CD4-positive, alpha-beta T cell treated with Interleukin-12 subunit alpha and Interleukin-12 subunit beta, for 1 hour (primary cell): ENCODE results near the gene DPEP2NB.
"Not testable (repeated sequence)": the region's sequence is repeated elsewhere in the genome, so short reads cannot be mapped to it uniquely, and the experiment has no call there.

Experiments used
- DNase-seq: peaks from one replicate; pipeline ENCODE4 v3.0.0-alpha.2; 2020

The DPEP2NB gene

DNA sequence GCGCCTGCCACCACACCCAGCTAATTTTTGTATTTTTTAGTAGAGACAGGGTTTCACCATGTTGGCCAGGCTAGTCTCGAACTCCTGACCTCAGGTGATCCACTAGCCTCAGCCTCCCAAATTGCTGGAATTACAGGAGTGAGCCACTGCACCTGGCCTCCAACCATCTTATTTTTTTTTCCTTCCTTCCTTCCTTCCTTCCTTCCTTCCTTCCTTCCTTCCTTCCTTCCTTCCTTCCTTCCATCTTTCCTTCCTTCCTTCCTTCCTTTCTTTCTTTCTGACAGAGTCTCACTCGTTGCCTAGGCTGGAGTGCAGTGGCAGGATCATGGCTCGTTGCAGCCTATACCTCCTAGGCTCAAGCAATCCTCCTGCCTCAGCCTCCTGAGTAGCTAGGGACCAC lies 5.8 kb downstream of the DPEP2NB start:
- not testable (repeated sequence) for DNase-seq

DNA sequence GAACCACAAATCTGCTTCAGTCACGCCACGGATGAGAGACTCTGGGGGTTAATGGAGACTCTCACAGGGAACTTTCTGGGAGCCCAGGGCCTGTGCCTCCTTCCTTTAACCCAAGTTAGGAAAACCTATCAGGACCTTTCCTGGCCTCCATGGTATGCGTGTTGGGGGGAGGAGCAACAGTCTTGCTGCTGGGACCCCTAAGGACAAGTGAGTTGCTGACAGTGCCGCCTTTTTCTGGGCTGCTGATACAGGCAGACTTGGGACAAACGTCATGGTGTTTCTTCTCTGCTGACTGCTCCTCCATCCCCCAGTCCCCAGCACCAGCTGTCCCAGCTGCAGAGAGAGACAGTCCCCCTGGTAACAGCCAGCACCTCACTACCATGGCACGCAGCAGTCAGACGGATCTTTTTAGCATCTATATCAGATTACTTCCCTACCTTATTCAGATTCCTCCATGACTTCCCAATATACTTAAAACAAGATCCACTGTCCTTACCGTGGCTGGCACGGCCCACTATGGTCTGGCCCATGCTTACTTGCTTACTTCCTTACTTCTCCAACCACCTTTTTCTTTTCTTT lies 6.5 kb downstream of the DPEP2NB start:
- DNase-seq: no peak

DNA sequence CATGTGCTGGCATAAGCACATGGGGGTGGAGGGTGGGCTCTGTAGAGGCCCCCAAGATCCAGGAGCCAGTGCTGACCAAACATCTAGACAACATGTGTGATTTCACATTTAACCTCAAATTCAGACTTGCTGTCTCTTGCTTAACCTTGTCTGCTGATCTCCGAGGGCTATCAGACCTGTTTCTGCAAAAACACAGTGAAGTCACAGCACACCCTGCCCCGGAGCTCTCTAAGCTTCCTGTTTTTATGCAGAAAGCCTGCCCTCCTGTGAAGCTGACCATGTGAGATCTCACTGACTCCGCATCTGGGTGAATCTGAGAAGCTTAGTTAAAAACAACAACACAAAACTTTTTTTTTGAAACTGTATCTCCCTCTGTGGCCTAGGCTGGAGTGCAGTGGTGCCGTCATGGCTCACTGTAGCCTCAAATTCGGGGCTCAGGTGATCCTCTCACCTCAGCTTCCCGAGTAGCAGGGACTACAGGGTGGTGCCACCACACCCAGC lies 9.9 kb downstream of the DPEP2NB start:
- peak; percentile 73 for DNase-seq

DNA sequence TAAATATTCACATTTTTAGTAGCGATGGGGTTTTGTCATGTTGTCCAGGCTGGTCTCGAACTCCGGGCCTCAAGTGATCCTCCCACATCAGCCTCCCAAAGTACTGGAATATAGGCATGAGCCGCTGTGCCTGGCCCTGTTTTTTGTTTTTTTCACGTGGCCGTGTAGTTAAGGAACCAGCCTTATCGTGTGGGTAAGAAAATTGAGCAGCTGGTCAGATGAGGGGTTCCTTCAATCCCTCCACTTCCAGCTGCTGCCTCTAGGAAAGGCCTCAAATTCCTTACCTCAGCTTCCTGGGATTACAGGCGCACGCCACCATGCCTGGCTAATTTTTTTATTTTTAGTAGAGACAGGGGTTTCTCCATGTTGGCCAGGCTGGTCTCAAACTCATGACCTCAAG lies 10.5 kb downstream of the DPEP2NB start:
- no peak for DNase-seq

DNA sequence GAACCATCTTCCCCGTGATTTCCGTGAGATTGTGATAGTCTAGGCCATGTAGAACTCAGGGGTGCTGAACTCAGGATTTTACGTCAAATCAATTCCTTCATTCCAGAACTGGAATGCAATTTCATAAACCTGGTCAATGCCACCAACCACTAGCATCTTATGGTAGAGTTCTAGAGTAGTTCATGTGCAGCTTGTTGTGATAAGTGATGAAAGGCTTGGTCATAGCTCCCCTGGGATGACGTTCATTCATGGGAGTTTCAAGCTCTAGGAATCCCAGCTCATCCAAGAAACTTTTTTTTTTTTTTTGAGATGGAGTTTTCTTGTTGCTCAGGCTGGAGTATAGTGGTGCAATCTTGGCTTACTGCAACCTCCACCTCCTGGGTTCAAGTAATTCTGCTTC lies 12.7 kb downstream of the DPEP2NB start:
- DNase-seq: no peak

DNA sequence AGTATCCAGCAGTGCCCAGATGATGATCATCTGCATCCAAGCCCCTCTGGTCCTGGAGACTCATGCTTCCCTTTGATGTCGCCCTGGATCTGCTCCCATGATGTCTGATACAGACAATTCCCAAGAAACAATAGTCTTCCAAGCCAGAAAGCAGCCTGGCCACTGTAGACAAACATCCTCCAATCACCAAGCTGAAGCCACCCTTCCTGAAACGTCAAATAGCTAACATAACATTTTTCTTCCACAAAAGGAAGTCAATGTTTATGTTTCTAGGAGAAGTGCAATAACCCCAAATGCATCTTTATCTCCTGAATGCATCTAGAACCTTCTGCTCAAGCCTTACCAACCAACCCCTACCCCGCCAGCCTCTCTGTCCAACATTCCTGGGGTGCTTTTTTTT lies 15.3 kb downstream of the DPEP2NB start:
- no peak for DNase-seq

DNA sequence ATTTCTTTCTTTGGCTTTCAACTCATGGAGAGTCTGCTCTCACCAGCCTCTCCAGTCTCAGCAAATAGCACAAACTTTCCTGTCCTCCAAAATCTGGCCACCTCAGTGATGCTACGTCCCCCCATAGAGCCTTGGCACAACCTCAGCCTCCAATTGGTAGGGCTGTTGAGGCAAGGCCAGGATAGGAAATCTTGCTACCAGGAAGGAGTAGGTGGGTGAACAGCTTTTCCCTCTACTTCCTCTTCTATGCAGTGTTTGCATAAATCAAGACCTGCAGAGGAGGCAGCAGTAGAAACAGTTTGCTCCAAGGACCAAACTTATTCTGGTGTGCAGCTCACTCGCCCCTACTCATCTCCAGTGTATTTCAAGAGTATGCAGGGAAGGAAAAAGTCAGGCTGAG lies 15.7 kb downstream of the DPEP2NB start:
- DNase-seq: no peak

DNA sequence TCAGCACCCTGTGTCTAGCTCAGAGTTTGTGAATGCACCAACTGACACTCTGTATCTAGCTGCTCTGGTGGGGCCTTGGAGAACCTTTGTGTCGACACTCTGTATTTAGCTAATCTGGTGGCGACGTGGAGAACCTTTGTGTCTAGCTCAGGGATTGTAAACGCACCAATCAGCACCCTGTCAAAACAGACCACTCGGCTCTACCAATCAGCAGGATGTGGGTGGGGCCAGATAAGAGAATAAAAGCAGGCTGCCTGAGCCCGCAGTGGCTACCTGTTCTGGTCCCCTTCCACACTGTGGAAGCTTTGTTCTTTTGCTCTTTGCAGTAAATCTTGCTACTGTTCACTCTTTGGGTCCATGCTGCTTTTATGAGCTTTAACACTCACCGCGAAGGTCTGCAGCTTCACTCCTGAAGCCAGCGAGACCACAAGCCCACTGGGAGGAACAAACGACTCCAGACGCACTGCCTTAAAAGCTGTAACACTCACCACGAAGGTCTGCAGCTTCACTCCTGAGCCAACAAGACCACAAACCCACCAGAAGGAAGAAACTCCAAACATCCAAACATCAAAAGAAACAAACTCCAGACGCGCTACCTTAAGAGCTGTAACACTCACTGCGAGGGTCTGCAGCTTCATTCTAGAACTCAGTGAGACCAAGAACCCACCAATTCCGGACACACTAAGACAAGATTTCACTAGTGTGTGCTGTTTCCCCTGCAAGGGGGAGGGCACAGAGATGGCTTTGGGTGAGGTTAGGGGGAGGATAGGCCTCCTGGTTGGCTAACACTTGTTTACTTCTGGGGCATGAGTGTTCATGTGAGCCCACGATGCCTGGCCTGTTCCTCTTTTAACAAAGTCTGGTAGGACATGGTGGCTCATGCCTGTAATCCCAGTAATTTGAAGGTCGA lies 16.7 kb downstream of the DPEP2NB start, which contains the start of gene DPEP2:
Gene DPEP2, minus strand, starts transcription at position 706 of the 910 bp plus-strand sequence. CDS start 6,272 bp downstream, outside the sequence.
- peak; percentile 59 for DNase-seq

DNA sequence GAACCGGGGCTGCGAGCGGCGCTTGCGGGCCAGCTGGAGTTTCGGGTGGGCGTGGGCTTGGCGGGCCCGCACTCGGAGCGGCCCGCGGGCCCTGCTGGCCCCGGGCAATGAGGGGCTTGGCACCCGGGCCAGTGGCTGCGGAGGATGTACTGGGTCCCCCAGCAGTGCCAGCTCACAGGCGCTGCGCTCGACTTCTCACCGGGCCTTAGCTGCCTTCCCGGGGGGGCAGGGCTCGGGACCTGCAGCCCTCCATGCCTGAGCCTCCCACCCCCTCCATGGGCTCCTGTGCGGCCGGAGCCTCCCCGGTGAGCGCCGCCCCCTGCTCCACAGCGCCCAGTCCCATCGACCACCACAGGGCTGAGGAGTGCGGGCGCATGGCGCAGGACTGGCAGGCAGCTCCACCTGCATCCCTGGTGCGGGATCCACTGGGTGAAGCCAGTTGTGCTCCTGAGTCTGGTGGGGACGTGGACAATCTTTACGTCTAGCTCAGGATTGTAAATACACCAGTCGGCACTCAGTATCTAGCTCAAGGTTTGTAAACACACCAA lies 17.4 kb downstream of the DPEP2NB start:
- DNase-seq: not testable (repeated sequence)

DNA sequence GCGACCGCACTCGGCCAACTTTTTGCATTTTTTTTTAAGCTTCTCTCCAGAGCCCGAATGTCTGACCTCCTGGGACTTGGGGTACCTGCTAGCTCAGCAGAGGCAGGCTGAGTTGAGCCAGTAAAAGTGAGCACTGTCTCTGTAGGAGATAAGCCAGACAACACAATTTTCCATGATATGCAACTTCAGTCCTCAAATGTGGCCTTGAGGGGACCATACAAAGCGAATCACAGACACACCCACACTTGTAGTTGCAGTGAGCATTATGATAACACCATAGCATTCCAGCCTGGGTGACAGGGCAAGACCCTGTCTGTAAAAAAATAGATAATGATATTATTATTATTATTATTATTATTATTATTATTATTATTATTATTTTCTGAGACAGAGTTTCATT lies 19.0 kb downstream of the DPEP2NB start:
- DNase-seq: no peak

DNA sequence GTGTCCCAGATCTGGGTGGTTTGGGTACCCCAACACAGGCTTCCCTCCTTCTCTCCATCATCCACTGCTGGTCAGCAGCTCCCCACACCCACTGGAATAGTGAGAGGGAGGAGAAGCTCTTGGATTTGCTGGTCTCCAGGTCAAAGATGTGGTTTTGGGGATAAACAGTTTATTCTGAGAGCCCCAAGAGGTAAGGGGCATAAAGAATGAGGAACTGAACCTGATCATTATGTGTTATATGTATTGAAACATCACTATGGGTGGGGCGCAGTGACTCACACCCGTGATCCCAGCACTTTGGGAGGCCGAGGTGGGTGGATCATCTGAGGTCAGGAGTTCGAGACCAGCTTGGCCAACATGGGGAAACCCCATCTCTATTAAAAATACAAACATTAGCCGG lies 20.3 kb downstream of the DPEP2NB start:
- DNase-seq: peak; percentile 40

DNA sequence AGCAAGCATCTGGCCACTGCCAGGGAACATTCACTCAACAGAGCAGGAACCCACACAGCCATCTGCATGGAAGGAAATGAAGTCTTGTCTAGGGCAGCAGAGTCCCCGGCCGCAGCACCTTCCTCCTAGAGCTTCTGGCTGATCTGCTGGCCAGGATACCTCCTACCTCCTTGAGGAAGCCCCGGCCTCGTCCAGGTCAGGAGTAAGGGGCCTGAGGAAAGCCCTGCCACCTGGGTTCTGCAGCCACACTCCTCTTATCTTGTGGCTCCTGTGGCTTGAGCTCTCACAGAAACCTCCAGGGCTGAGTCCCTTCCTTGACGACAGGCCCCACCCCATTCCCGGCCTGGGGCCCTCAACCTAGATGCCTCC lies 21.7 kb downstream of the DPEP2NB start:
- not testable (repeated sequence) for DNase-seq

DNA sequence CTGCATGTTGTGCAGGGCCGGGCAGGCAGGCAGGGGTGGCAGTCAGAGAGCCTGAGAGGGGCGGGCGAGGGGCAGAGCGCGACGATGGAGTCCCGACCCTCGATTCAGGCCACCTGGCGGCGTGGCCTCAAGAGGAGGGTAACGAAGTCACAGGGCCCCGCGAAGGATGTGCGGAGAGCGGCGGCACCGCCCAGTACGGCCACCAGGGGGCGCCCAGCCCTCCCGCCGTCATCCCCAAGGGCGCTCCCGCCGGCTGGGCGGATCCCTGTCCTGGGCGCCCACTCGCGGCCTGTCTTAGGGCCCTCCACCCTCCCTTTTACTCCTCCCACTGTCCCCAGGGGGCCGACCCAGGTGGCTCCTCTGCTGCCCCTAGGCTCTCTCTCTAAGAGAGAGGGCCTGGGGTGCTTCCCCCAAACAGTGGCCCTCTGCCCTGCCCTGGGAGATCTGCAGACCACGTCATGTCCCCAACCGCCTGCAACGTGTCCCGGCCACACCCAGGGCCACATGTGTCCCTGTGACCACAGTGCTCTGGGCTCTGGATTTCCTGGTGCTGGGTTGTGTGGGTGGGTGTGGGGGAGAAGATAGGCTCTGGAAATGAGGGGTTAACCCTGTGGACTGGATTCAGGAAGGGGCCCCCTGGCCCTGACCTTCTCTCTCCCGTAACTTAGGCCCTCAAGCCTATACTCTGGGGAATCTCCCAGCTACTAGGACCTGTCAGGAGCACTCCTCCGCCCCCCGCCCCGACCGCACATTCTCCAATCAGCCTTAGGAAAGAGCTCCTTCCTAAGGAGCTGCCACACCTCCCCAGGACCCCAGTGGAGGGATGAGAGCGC lies 22.3 kb downstream of the DPEP2NB start:
- peak; percentile 86 for DNase-seq

DNA sequence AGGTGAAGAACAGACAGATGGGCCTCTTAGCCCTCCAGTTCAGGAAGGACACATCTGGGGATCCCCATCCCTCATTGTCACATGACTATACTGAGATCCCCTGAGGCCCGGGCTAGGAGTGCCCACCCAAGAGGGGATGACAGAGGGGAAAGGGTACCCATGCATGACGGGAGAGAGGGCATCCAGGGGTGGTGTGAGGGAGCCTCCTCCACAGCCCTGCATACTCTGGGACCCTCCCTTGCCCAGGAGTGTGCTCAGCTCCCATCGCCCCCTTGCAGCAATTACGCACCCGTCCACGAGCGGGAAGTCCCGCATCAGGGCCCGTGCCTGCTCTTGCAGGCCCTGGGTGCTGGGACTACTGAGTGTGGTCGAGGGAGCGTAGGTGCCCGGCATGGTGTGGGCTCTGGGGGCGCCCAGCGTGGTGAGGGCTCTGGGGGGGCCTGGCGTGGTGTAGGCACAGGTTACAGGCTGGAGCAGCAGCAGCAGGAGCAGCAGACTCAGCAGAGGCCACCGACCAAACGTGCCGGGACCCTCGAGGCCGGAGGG lies 23.0 kb downstream of the DPEP2NB start:
- no peak for DNase-seq

DNA sequence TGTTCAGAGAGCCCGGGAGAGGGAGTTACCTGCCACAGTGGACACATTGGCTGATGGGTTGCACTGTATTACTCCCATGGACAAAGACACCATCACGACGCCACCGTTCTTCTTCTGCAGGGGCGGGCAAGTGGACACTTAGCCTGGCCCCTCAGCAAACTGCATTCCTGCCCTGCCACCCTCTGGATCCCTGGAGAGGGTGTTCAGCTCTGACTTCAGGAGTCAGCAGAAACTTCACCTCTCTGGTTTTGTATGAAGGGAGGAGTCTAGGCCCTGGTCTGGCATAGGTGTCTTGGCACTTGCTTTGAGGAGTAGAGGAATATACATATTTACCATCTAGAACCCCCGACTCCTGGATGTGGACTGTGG lies 25.7 kb downstream of the DPEP2NB start:
- no peak for DNase-seq

DNA sequence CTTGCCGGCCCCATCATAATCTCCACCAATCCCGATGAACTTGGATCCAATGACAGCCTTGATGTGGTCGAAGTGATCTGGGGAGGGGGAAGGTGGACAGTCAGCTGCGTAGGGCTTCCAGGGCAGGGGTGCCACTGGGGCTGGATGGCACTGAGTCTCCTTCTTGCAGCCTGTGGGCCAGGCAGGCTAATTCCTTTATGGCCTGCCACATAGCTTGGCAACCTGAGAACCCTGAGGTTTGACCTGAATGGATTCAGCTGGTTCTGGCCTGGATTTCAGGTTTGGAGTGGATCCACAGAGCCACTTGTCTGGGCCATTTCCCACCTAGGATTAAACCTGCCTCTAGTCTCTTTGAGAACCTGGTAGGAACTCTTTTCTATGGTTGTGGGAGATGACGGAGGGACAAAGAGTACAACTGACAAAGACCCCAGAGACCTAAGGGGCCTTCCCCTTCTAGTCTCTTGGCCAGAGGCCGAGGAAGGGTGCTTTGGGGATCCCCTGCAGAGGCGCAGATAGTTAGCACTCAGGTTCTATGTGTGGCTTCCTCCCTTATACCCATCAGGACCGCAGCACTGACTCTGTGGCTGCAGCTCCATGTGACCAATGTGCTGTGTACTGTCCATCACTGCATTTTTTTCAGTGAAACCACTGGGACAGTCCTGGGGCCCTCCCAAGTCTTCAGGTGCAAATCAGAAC lies 26.2 kb downstream of the DPEP2NB start:
- DNase-seq: no peak

DNA sequence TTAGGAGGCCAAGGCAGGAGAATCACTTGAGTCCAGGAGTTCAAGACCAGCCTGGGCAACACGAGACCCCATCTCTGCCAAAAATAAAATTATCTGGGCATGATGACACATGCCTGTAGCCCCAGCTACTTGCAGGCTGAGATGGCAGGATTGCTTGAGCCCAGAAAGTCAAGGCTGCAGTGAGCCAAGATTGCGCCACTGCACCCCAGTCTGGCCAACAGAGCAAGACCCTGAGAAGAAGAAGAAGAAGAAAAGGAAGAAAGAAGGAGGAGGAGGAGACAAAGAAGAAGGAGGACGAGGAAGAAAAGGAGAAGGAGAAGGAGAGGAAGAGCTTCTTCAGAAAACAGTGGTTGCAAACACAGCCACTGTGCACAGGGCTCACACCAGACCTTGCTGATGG lies 27.0 kb downstream of the DPEP2NB start:
- no peak for DNase-seq

DNA sequence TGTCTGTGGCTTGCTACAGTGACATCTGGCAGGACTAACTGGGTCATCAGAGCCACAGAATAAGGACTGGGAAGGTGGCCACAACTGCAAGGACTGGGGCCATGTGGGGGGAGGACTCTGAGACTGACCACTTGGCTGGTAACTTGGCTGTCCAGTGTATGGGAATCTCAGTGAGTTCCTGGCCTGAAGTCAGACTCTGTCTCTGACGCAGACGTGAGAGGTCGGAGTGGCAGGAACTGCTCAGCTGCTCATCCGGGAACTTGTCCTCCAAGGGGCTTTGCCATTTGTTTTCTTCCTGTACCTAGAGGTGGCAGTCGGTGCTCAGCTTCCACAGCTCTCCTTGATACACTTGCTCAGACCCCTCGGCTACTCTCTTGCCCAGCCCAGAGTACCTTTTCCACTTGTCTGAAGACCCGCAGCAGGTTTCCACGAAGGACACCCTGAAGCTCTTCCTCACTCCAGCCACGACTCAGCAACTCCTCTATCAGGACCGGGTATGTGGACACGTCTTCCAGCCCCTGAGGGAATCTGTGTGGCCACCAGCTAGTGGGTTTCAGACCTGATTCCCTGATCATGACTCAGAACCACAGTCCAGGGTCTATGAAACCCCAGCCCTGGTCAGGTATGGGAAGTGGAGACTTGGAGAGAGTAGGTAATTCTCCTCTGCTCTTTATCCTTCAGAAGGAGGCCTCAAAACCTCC lies 28.1 kb downstream of the DPEP2NB start:
- no peak for DNase-seq

DNA sequence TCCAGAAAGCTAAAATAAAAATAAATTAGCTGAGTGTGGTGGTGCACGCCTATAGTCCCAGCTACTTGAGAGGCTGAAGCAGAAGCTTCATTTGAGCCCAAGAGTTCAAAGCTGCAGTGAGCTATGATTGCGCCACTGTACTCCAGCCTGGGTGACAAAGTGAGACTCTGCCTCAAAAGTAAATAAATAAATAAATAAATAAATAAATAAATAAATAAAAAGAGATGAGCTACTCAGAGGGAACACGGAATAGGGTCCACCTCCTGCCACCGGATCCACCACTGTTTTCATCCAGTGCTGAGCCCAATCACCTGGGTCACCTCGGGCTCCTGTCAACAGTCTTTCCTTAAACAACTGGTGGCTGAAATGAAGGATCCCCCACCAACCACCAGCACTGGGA lies 28.8 kb downstream of the DPEP2NB start:
- DNase-seq: no peak

DNA sequence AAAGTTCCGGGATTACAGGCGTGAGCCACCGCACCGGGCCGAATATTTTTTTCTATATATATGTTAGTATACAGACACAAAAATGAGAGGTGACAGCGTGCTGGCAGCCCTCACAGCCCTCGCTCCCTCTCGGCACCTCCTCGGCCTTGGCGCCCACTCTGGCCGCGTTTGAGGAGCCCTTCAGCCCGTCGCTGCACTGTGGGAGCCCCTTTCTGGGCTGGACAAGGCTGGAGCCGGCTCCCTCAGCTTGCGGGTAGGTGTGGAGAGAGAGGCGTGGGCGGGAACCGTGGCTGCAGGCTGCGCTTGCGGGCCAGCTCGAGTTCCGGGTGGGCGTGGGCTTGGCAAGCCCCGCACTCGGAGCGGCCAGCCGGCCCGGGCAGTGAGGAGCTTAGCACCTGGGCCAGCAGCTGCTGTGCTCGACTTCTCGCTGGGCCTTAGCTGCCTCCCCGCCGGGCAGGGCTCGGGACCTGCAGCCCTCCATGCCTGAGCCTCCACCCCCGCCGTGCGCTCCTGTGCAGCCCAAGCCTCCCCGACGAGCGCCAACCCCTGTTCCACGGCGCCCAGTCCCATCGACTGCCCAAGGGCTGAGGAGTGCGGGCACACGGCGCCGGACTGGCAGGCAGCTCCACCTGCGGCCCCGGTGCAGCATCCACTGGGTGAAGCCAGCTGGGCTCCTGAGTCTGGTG lies 33.6 kb downstream of the DPEP2NB start:
- no peak for DNase-seq
